WI38 (cell line): ENCODE data around the gene LILRB2.

Experiments
- H3K4me3 ChIP-seq: 2 replicates; pipeline ENCODE4 v1.5.1; 2011; ENCODE audit warnings: low read depth, mild to moderate bottlenecking, control low read depth, low read length
- TF ChIP-seq, protein P1 (sequence below): IDR thresholded peaks from 2 replicates; pipeline ENCODE4 v1.5.1; 2012; ENCODE audit warnings: low read depth, mild to moderate bottlenecking, control low read depth, low read length

Gene LILRB2

DNA sequence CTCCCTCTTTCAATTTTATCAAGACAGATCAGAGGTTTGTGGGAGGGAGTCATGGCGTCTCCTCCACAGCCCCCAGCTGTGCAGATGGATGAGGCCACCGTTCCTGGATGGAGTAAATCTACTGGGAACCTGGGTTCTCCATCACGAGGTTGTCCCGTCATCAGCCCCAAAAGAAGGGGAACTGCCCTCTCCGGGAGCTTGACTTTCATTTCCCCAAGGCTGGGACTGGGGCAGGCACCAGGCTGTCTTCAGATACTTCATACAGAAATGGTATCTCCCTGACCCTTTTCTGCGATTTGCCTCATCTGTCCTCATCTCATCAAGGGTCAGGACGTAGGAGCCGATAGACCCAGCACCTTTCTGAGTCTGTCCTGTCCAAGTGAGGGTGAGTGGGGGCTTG is 9.8 kb downstream of the LILRB2 start:
- no peak overlapping the region for H3K4me3 ChIP-seq
- TF ChIP-seq, protein P1, sequence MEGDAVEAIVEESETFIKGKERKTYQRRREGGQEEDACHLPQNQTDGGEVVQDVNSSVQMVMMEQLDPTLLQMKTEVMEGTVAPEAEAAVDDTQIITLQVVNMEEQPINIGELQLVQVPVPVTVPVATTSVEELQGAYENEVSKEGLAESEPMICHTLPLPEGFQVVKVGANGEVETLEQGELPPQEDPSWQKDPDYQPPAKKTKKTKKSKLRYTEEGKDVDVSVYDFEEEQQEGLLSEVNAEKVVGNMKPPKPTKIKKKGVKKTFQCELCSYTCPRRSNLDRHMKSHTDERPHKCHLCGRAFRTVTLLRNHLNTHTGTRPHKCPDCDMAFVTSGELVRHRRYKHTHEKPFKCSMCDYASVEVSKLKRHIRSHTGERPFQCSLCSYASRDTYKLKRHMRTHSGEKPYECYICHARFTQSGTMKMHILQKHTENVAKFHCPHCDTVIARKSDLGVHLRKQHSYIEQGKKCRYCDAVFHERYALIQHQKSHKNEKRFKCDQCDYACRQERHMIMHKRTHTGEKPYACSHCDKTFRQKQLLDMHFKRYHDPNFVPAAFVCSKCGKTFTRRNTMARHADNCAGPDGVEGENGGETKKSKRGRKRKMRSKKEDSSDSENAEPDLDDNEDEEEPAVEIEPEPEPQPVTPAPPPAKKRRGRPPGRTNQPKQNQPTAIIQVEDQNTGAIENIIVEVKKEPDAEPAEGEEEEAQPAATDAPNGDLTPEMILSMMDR = no peak

DNA sequence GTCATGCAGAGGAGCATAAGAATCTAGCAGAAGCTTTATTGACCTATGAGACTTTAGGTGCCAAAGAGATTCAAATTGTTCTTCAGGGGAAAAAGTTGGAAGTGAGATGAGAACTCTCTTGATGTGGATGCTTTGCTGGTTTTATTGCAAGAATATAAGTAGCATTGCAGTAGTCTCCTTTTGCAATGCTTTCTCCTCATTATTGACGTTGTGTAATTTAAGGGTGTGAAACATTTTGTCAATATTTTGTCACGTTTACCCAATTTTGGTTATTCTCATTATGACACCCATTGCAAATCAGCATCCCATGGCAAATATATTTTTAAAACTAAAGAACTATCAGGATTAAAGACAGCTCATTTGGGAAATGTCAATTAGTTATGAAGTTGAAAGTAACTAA is 12.0 kb downstream of the LILRB2 start:
- H3K4me3 ChIP-seq = no peak overlapping the region

DNA sequence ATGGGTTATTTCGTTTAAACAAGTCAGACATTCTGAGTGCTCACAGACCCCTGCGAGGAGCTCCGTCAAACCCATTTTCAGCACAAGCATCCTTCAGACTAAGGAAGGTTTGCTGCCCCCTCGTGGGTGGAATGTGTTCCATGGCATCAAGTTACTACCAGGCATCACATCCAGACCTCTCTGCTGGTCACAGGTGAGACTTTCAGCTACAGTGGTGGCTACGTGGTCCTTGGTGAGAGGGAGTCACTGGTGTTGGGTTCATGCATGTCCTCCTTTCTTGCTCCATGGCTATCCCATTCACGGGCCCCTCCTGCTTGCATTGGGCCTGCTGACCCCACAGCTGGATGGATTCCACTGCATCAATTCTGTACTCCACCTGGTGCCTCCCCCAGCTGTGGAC is 14.8 kb downstream of the LILRB2 start:
- TF ChIP-seq, protein P1 = peak; percentile 65
- H3K4me3 ChIP-seq = no peak overlapping the region

More for the DNA sequence above, 12.0 kb downstream of the LILRB2 start:
- TF ChIP-seq, protein P1 = no peak

DNA sequence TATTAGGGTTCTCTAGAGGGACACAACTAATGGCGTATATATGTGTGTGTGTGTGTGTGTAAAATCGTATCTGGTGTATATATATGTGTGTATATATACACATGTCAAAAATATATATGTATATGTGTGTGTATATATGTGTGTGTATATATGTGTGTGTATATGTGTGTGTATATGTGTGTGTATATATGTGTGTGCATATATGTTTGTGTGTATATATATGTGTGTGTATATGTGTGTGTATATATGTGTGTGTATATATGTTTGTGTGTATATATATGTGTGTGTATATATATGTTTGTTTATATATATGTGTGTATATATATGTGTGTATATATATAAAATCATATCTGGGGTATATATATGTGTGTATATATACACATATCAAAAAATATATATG is 18.4 kb downstream of the LILRB2 start:
- no peak overlapping the region for H3K4me3 ChIP-seq
- TF ChIP-seq, protein P1 = no peak

DNA sequence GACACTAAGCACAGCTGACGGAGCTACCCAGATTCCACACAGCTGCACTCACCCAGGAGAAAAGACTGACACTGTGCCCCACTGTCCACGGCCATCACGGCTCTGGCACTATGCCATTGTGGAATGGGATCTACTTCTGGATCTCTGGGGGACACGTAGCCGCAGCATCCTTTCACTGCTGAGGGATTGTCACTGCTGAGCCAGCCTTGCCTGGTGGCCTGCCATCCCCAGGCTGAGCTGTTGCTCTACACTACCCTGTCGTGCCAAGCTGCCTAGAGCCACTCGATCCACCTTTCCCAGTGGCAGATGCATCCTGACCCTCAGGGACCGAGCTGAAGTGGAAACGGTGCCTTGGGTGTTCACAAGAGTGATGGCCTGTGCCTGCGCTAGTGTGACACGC is 18.8 kb downstream of the LILRB2 start:
- no peak overlapping the region for H3K4me3 ChIP-seq
- TF ChIP-seq, protein P1 = no peak

DNA sequence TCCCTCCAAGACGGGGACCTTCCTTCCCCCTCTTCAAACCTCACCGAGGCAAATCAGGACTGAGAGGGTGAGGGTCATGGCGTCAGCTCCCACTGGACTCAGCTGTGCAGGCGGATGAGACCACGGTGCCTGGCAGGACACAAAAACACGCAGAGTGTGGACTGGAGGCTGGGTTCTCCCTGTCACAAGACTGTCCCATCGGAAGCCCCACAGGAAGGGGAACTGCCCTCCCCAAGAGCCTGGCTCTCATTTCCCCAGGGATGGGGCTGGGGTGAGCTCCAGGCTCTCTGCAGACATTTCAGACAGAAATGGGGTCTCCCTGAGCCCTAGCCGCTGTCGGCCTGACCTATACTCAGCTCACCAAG is 23.8 kb downstream of the LILRB2 start, which contains the start of gene LILRB5:
Gene LILRB5 (minus strand): TSS at position 158 of the 365 bp plus-strand sequence. CDS start 80 bp downstream, at position 78.
- H3K4me3 ChIP-seq = no peak within 1 kb of the TSS
- TF ChIP-seq, protein P1 = no peak

DNA sequence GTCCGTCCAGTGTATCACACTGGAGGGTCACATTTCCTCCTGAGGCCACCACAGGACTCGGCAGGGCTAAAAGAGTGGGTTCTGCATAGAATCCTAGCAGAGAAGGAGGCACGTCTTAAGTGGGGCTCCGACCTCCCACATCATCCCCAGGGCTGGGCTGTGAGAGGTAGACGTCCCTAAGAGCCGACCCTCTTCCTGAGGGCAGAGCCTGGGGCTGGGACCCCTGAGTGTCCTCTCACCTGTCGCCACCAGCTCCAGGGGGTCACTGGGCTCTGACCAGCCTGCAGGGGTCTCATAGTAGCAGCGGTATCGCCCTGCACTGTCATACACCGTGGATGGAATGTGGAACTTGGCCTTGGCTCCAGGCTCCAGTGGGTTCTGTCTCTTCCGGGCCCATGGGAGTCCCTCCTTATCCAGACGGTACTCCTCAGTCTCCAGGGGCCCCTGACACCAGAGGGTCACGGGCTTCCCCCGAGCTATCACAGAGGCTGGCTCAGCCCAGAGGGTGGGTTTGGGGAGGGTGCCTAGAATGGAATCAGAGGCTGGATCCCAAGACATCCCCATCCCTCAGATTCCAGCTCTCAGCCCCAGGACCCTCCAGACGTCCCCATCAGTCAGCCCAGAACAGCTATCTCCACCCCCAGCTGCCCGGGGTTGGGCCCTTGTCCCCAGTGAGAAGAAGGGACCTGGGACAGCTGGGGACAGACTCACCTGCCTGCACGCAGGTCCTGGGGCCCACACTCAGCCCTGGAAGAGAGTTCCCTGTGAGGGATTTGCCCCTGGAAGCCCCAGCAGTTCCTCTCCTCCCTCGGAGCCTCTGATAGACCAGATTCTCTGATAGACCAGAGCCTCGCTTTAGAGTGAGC is 24.4 kb downstream of the LILRB2 start:
- H3K4me3 ChIP-seq = no peak overlapping the region
- TF ChIP-seq, protein P1 = no peak
